Measurements from ENCODE around the gene CNTN2. TPM values are rescaled to one million over a fixed set of nuclear protein-coding genes. Genes with fewer than 3 reads are reported as not detected.

The CNTN2 gene
- total and polyA plus RNA-seq, 2 experiments from 2014 or later = 1.3 to 2.2 TPM

GRCh38 chr1:205098242-205098641 is 55.2 kb downstream of the CNTN2 start:
- Mint-ChIP-seq H3K27me3 (ENCODE audit: insufficient read depth, low read depth, poor library complexity) (peaks cover 2% of the 10 kb centered on the region), H3K4me1 (no peaks in the 10 kb centered on the region), H3K9me3 (no peaks in the 10 kb centered on the region), H3K27ac (no peak overlapping the region), H3K4me3 (no peak overlapping the region), H3K36me3 (ENCODE audit: low read depth) (peaks cover 84% of the 10 kb centered on the region)
- H3K36me3 ChIP-seq (ENCODE audit: insufficient read depth) = peaks cover 74% of the 10 kb centered on the region
- no peak overlapping the region for H2AFZ ChIP-seq
- ATAC-seq (no peak), DNase-seq (ENCODE audit: low spot score) (no peak)
- H4K20me1 ChIP-seq (replicated peaks; ENCODE audit: insufficient read depth) = no peaks in the 10 kb centered on the region; the same call in 1 of the 2 replicates
- H3K27me3 ChIP-seq (ENCODE audit: insufficient read depth) = no peaks in the 10 kb centered on the region
- H3K4me3 ChIP-seq = no peak overlapping the region
- no peak for TF ChIP-seq POLR2AphosphoS5 (IDR thresholded peaks at IDR 0.05; ENCODE audit: low read depth)
- TF ChIP-seq STAT1 (IDR thresholded peaks at IDR 0.05; ENCODE audit: unreplicated experiment) = no peak
- TF ChIP-seq ZNF114 (CRISPR knock-in tag; IDR thresholded peaks at IDR 0.05) = no peak
- no peak for TF ChIP-seq EZH2 (IDR thresholded peaks at IDR 0.05; ENCODE audit: low read depth, unreplicated experiment)
- TF ChIP-seq ZNF331 (CRISPR knock-in tag; IDR thresholded peaks at IDR 0.05; ENCODE audit: low read depth) = no peak
- no peak for TF ChIP-seq ETS1 (IDR thresholded peaks at IDR 0.05)
- no peak for TF ChIP-seq ZNF462 (CRISPR knock-in tag; IDR thresholded peaks at IDR 0.05)
- TF ChIP-seq NANOG (IDR thresholded peaks at IDR 0.05; ENCODE audit: borderline replicate concordance) = no peak
- TF ChIP-seq JUNB (IDR thresholded peaks at IDR 0.05; ENCODE audit: unreplicated experiment) = no peak
- TF ChIP-seq REST (IDR thresholded peaks at IDR 0.05; ENCODE audit: unreplicated experiment) = no peak
- TF ChIP-seq CTCF (conservative IDR thresholded peaks at IDR 0.05; ENCODE audit: low read depth in 2 of 2) = no peak
- TF ChIP-seq EZH2phosphoT487 (IDR thresholded peaks at IDR 0.05; ENCODE audit: unreplicated experiment) = no peak
- no peak for TF ChIP-seq CREB1 (CRISPR knock-in tag; IDR thresholded peaks at IDR 0.05; ENCODE audit: low read depth)
- H3K27ac ChIP-seq (ENCODE audit: low read depth) = no peak overlapping the region
- H3K4me1 ChIP-seq (ENCODE audit: insufficient read depth) = no peaks in the 10 kb centered on the region
- H3F3A ChIP-seq (replicated peaks; ENCODE audit: low read depth) = no peaks in the 10 kb centered on the region
- H3K79me2 ChIP-seq (replicated peaks; ENCODE audit: insufficient read depth) = no peaks in the 10 kb centered on the region
- H3K4me2 ChIP-seq = no peak overlapping the region
- H3K9me2 ChIP-seq (ENCODE audit: insufficient read depth) = no peaks in the 10 kb centered on the region

Data from GM23338 (cell line).